ENCODE measurements around the gene MXI1. TPM values are rescaled to one million over a fixed set of nuclear protein-coding genes. Genes with fewer than 3 reads are reported as not detected.

Gene MXI1
- total RNA-seq, 1 donor from 2014 or later = 49.8 TPM

DNA sequence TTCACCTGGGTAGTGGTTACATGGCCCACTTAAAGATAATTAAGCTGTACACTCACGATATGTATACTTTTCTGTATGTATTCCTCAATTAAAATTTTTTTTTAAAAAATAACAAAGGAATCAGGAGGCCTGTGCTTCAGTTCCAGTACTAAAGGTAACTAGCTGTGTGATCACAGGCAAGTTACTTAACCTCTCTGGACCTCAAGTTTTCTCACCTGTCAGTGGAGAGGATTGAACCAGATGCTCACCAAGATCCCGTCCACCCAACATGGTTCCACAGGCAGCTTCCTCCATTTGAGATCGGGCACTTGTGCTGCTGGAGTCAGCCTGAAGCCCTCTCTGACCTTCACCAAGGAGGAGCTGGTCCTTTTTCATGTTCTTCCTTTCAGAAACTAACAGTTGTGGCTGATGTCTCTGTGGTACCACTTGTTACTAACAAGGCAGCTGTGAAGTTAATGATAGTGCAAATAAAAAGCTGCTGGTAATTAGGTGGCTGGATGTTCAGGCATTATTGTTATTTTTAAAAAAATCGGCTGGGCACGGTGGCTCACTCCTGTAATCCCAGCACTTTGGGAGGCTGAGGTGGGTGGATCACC, 126.8 kb downstream of the MXI1 start:
- TF ChIP-seq CTCF (IDR thresholded peaks at IDR 0.05) = no peak
- TF ChIP-seq POLR2A (IDR thresholded peaks at IDR 0.05) = no peak
- TF ChIP-seq POLR2AphosphoS5 (IDR thresholded peaks at IDR 0.05; ENCODE audit: insufficient read depth in 1 of 2, low read depth in 1 of 2) = no peak
- no peaks in the 10 kb centered on the region for H3K27me3 ChIP-seq
- peaks cover 17% of the 10 kb centered on the region for H3K4me1 ChIP-seq
- no peak overlapping the region for H3K27ac ChIP-seq
- H3K9me3 ChIP-seq = peaks cover 5% of the 10 kb centered on the region
- no peaks in the 10 kb centered on the region for H3K36me3 ChIP-seq
- intact Hi-C loops (cut with DNase I) = no loop called here
- no peak for DNase-seq (ENCODE audit: extremely low spot score in 2 of 2)
- H3K4me3 ChIP-seq = no peak overlapping the region

DNA sequence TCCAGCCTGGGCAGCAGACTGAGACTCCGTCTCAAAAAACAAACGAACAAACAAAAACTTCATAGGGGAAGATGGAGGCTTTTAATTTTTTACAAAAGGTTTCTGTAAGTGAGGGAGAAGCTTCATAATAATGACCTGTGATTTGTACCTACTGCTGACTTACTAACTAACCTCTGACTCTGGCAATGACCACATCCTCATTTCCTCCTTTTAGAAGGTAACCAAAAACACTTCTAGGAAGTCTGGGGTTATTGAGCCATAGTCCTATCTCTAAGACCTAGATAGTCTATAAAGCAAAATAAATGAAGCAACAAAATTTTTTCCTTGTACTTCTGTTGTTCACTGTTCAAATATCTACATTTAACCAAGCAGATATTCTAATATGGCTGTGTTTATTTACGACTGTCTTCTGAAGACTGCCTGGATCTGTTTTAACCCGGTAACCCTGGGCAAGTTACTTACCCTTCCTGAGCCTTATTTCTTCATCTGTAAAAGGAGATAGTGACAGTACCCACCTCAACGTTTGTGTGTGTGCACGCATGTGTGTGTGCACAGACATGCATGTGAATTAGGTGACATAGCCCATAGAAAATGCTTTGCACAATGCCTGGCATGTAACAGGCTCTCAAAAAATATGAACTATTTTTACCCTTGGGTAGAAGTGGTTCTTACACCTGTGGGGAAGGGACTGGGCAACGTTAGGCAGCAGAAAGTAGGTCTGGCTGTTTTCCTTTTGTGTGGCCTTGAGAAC, 128.1 kb downstream of the MXI1 start:
- Histone ChIP-seq H3K9me3 (peaks cover 4% of the 10 kb centered on the region), H3K27ac (peak overlapping the region; percentile 15), H3K4me1 (peaks cover 17% of the 10 kb centered on the region), H3K36me3 (no peaks in the 10 kb centered on the region), H3K4me3 (no peak overlapping the region), H3K27me3 (no peaks in the 10 kb centered on the region)
- DNase-seq (ENCODE audit: extremely low spot score in 2 of 2) = no peak
- intact Hi-C loops (cut with DNase I) = no loop called here
- TF ChIP-seq CTCF (IDR thresholded peaks at IDR 0.05) (no peak), POLR2A (IDR thresholded peaks at IDR 0.05) (no peak), POLR2AphosphoS5 (IDR thresholded peaks at IDR 0.05; ENCODE audit: insufficient read depth in 1 of 2, low read depth in 1 of 2) (no peak)

DNA sequence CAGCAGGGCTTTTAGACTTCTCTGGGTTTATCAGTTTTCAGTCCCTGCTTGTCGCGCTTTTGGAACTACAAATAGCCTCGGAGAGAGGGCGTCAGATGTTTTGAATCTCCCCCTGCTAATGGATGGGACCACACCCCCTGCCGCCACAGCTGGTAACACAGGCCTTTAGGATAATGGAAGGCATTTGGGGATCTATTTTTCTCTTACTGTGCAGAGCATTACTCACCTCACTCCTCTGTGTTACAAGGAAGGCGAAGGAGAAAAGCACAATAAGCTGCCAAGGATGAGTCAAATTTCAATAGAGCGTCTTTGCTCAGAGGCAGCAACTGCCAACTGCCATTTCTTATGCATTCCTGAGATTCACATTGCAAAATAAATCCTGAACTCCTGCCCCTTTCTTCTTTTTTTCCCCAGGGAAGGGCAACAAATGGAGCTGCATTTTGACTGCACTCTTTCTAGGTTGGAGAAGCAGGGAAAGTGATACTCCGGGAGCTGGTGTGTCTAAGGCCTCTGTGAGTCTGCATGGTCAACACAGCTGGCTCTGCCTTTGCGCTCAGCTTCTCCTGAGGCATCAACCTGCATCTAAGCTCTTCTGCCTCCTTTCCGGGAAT, 128.8 kb downstream of the MXI1 start:
- Histone ChIP-seq H3K4me1 (peaks cover 17% of the 10 kb centered on the region), H3K9me3 (no peaks in the 10 kb centered on the region), H3K27me3 (no peaks in the 10 kb centered on the region), H3K4me3 (no peak overlapping the region), H3K27ac (peak overlapping the region; percentile 15), H3K36me3 (no peaks in the 10 kb centered on the region)
- DNase-seq (ENCODE audit: extremely low spot score in 2 of 2) = no peak
- peak in 1 of 2 donors; percentile 5 for TF ChIP-seq POLR2A (IDR thresholded peaks at IDR 0.05)
- TF ChIP-seq POLR2AphosphoS5 (IDR thresholded peaks at IDR 0.05; ENCODE audit: insufficient read depth in 1 of 2, low read depth in 1 of 2) = peak in 1 of 2 donors; percentile 76
- no peak for TF ChIP-seq CTCF (IDR thresholded peaks at IDR 0.05)
- intact Hi-C loops (cut with DNase I) = no loop called here

Other genes with a start within 250 kb of the MXI1 start
- 114 TPM for gene ADD3, start 199.6 kb upstream of the MXI1 start, total RNA-seq
- gene SMNDC1, start 97.3 kb downstream of the MXI1 start, total RNA-seq = 12.3 TPM